Measurements from ENCODE around the gene QDPR. TPM values are rescaled to one million over a fixed set of nuclear protein-coding genes. Genes with fewer than 3 reads are reported as not detected.

The QDPR gene
- total and polyA plus RNA-seq, 2 donors (not counting 1 experiment from before 2014, with no cell fraction given) = 2.7 to 8.1 TPM

DNA sequence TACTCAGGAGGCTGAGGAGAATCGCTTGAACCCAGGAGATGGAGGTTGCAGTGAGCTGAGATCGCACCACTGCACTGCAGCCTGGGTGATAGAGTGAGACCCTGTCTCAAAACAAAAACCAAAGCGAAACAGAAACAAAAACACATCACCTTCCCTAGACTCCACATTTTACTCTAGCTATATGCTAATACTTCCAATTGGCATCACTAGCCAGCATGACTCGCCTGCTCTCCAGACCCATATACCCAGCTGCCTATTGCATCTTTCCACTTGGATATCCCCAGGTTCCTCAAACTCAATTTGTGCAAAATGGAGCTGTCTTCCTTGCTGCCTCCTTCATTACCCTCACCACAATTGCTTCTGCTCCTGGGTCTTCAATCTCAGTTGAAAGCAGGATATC, 42.7 kb upstream of the QDPR start:
- H3K4me3 Mint-ChIP-seq = no peak overlapping the region
- no peak overlapping the region for H3K4me2 ChIP-seq (replicated peaks; ENCODE audit: low read depth, low read length, poor library complexity, severe bottlenecking)
- WGBS (ENCODE audit: insufficient coverage) = 73% methylated on average over 4 of the region's 4 CpGs
- peaks cover 32% of the 10 kb centered on the region for H3K27me3 Mint-ChIP-seq
- no peak for DNase-seq
- no peak overlapping the region for H3K27ac ChIP-seq (ENCODE audit: low read length in 2 of 2)
- no peaks in the 10 kb centered on the region for H4K20me1 ChIP-seq (ENCODE audit: control insufficient read depth, insufficient read depth, low read length, poor library complexity, severe bottlenecking)
- POLR2A ChIA-PET = no interaction called here
- intact Hi-C loops (cut with micrococcal nuclease) = no loop called here
- CTCF ChIA-PET = interaction anchor here (1.8 kb wide), 1 partner anchor 82 kb away, joined by 10 read pairs; no protein-coding TSS in a partner anchor
- no peaks in the 10 kb centered on the region for H3K4me1 Mint-ChIP-seq
- no peaks in the 10 kb centered on the region for H3K4me1 ChIP-seq (ENCODE audit: control insufficient read depth in 2 of 2, insufficient read depth in 2 of 2, low read length in 2 of 2)
- H3K9me3 Mint-ChIP-seq (ENCODE audit: insufficient read depth) = no peaks in the 10 kb centered on the region
- no peaks in the 10 kb centered on the region for H3K79me2 ChIP-seq (ENCODE audit: control insufficient read depth, insufficient read depth, low read length)
- no peak overlapping the region for H2AFZ ChIP-seq (ENCODE audit: insufficient read depth, low read depth, low read length, poor library complexity, severe bottlenecking)
- H3K9ac ChIP-seq (ENCODE audit: low read length) = no peak overlapping the region
- H3K27me3 ChIP-seq (replicated peaks in 1 of 4; ENCODE audit: control extremely low read depth in 1 of 4, control insufficient read depth in 3 of 4, insufficient read depth in 4 of 4, low read length in 3 of 4) = peaks cover 0 to 3% (median 0%) of the 10 kb centered on the region in 4 experiments
- no peak overlapping the region for H3K4me3 ChIP-seq (ENCODE audit: control extremely low read depth in 1 of 5, extremely low read depth in 1 of 5, insufficient read depth in 1 of 5, low read depth in 2 of 5, low read length in 4 of 5)
- no peaks in the 10 kb centered on the region for H3K9me3 ChIP-seq (ENCODE audit: control extremely low read depth in 1 of 3, control insufficient read depth in 2 of 3, insufficient read depth in 1 of 3, low read length in 2 of 3)
- no peak overlapping the region for H3K27ac Mint-ChIP-seq
- no peaks in the 10 kb centered on the region for H3K36me3 ChIP-seq (replicated peaks in 1 of 2; ENCODE audit: control extremely low read depth in 1 of 2, control insufficient read depth in 1 of 2, extremely low read depth in 1 of 2, insufficient read depth in 2 of 2, low read length in 1 of 2)
- TF ChIP-seq, protein P1, sequence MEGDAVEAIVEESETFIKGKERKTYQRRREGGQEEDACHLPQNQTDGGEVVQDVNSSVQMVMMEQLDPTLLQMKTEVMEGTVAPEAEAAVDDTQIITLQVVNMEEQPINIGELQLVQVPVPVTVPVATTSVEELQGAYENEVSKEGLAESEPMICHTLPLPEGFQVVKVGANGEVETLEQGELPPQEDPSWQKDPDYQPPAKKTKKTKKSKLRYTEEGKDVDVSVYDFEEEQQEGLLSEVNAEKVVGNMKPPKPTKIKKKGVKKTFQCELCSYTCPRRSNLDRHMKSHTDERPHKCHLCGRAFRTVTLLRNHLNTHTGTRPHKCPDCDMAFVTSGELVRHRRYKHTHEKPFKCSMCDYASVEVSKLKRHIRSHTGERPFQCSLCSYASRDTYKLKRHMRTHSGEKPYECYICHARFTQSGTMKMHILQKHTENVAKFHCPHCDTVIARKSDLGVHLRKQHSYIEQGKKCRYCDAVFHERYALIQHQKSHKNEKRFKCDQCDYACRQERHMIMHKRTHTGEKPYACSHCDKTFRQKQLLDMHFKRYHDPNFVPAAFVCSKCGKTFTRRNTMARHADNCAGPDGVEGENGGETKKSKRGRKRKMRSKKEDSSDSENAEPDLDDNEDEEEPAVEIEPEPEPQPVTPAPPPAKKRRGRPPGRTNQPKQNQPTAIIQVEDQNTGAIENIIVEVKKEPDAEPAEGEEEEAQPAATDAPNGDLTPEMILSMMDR (IDR thresholded peaks at IDR 0.05) = no peak
- TF ChIP-seq EZH2 (IDR thresholded peaks at IDR 0.05; ENCODE audit: borderline replicate concordance, insufficient read depth, low read depth, low read length, poor library complexity, severe bottlenecking) = no peak
- ATAC-seq (ENCODE audit: low read depth) = no peak

DNA sequence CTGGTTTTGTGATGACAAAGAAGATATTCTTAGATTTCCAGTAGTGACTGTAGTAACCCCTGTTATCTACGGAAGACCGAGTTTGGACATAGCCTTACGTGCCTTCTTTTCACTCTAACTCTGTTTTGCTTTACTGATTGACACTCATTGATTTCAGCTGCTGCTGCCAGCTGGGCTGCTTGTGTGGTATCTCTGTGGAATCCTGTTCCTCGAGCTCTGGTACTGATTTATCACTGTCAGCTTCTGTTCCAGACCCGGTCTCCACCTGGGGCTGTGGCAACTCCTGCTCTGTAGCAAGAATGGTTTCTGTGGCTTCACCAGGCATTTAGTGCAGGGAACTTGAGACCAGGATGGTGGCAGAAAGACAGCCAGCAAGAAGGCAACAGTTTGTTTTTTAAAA, 40.5 kb upstream of the QDPR start:
- no peaks in the 10 kb centered on the region for H3K4me1 ChIP-seq (ENCODE audit: control insufficient read depth in 2 of 2, insufficient read depth in 2 of 2, low read length in 2 of 2)
- H3K9me3 Mint-ChIP-seq (ENCODE audit: insufficient read depth) = no peaks in the 10 kb centered on the region
- H3K36me3 ChIP-seq (replicated peaks in 1 of 2; ENCODE audit: control extremely low read depth in 1 of 2, control insufficient read depth in 1 of 2, extremely low read depth in 1 of 2, insufficient read depth in 2 of 2, low read length in 1 of 2) = no peaks in the 10 kb centered on the region
- H4K20me1 ChIP-seq (ENCODE audit: control insufficient read depth, insufficient read depth, low read length, poor library complexity, severe bottlenecking) = no peaks in the 10 kb centered on the region
- TF ChIP-seq, protein P1 (IDR thresholded peaks at IDR 0.05) = no peak
- TF ChIP-seq EZH2 (IDR thresholded peaks at IDR 0.05; ENCODE audit: borderline replicate concordance, insufficient read depth, low read depth, low read length, poor library complexity, severe bottlenecking) = no peak
- no peak overlapping the region for H3K27ac ChIP-seq (ENCODE audit: low read length in 2 of 2)
- no peak overlapping the region for H3K4me3 Mint-ChIP-seq
- DNase-seq = no peak
- WGBS (ENCODE audit: insufficient coverage) = 44% methylated on average over 2 of the region's 5 CpGs
- H3K27me3 ChIP-seq (replicated peaks in 1 of 4; ENCODE audit: control extremely low read depth in 1 of 4, control insufficient read depth in 3 of 4, insufficient read depth in 4 of 4, low read length in 3 of 4) = peaks cover 0 to 3% (median 0%) of the 10 kb centered on the region in 4 experiments
- H3K27me3 Mint-ChIP-seq = peaks cover 32% of the 10 kb centered on the region
- no peaks in the 10 kb centered on the region for H3K79me2 ChIP-seq (ENCODE audit: control insufficient read depth, insufficient read depth, low read length)
- H3K4me2 ChIP-seq (replicated peaks; ENCODE audit: low read depth, low read length, poor library complexity, severe bottlenecking) = no peak overlapping the region
- POLR2A ChIA-PET = no interaction called here
- H3K4me3 ChIP-seq (ENCODE audit: control extremely low read depth in 1 of 5, extremely low read depth in 1 of 5, insufficient read depth in 1 of 5, low read depth in 2 of 5, low read length in 4 of 5) = no peak overlapping the region
- ATAC-seq (ENCODE audit: low read depth) = no peak
- H3K4me1 Mint-ChIP-seq = no peaks in the 10 kb centered on the region
- H3K9me3 ChIP-seq (ENCODE audit: control extremely low read depth in 1 of 3, control insufficient read depth in 2 of 3, insufficient read depth in 1 of 3, low read length in 2 of 3) = no peaks in the 10 kb centered on the region
- H2AFZ ChIP-seq (ENCODE audit: insufficient read depth, low read depth, low read length, poor library complexity, severe bottlenecking) = no peak overlapping the region
- no peak overlapping the region for H3K27ac Mint-ChIP-seq
- CTCF ChIA-PET = no interaction called here
- H3K9ac ChIP-seq (ENCODE audit: low read length) = no peak overlapping the region
- intact Hi-C loops (cut with micrococcal nuclease) = no loop called here

All from B cell (primary cell).